ENCODE data around the gene SLC31A1. TPM values are rescaled to one million over a fixed set of nuclear protein-coding genes. Genes with fewer than 3 reads are reported as not detected.

Gene SLC31A1
- total RNA-seq, 1 experiment from 2014 or later, result 34.4 TPM

DNA sequence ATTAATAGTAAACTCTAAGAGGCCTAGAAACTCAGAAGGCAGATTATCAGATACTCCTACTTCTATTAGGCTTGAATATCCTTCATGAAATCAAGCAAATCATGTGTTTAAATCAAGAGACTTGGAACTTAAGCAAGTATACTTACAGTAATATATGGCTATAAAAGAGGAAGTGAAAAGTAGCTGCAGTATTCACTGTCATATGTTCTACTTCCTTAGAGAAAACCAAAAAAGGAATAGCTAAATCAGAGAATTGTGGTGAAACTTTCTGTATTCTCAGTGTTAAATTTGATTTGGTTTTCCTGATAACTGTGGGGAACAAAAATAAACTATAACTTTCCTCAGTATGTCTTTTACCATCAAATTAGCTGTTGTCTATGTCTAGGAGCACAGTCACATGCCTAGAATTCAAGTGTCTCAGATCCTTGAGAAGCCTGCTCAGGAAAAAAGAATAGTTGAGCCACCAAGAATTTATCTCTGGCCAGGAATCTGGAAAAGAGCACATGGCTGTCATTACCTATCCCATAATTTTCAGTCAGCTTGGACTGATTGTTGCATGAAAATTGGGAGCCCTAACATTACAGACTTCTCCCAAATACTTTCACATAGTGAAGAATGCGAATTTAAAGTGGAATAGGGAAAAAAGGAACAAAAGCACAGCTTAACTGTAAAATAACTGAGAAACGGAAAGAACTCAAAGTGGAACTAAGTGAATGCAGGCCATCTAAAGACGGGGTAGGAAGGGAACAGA lies 2.0 kb upstream of the SLC31A1 start:
- Mint-ChIP-seq H3K27ac (no peak overlapping the region), H3K4me1 (peaks cover 22 to 27% of the 10 kb centered on the region in 2 experiments), H3K27me3 (ENCODE audit: low read depth) (no peaks in the 10 kb centered on the region), H3K9me3 (no peaks in the 10 kb centered on the region; a peak in 1 of 5 replicates), H3K36me3 (ENCODE audit: insufficient read depth in 1 of 3, low read depth in 3 of 3) (no peaks in the 10 kb centered on the region), H3K4me3 (peak overlapping the region; percentile 97 to 98)
- no peak overlapping the region for H2BK20ac ChIP-seq (ENCODE audit: low read depth, low read length, poor library complexity, severe bottlenecking)
- no peak overlapping the region for H3K18ac ChIP-seq (ENCODE audit: insufficient read length, low read depth, low read length)
- H3K27ac ChIP-seq (ENCODE audit: insufficient read length, low read depth, low read length), result no peak overlapping the region
- H3K9ac ChIP-seq (ENCODE audit: extremely low read depth, insufficient read length, low read length), result no peak overlapping the region
- no peak overlapping the region for H3K4ac ChIP-seq (ENCODE audit: low read depth, low read length)
- no peak overlapping the region for H4K8ac ChIP-seq (replicated peaks; ENCODE audit: insufficient read length, low read depth, low read length)
- peaks cover 3% of the 10 kb centered on the region for H3K79me1 ChIP-seq (ENCODE audit: insufficient read depth, low read depth, low read length, poor library complexity, severe bottlenecking)
- H2AFZ ChIP-seq (ENCODE audit: low read length), result no peak overlapping the region
- no peak overlapping the region for H2BK120ac ChIP-seq (ENCODE audit: low read depth, low read length, poor library complexity, severe bottlenecking)
- no peak overlapping the region for H3K23ac ChIP-seq (ENCODE audit: insufficient read length, low read depth, low read length)
- H2BK5ac ChIP-seq (ENCODE audit: insufficient read length, low read length), result no peak overlapping the region
- no peak overlapping the region for H3K56ac ChIP-seq (ENCODE audit: insufficient read length, low read depth, low read length)
- H3K4me1 ChIP-seq (ENCODE audit: insufficient read depth, low read length), result peaks cover 6% of the 10 kb centered on the region; the same call in 1 of the 2 replicates
- no peak overlapping the region for H2BK12ac ChIP-seq (ENCODE audit: insufficient read length, low read depth, low read length)
- peak overlapping the region; percentile 99 for H3K4me2 ChIP-seq (ENCODE audit: insufficient read depth, insufficient read length, low read length)
- no peak overlapping the region for H2BK15ac ChIP-seq (ENCODE audit: low read depth, low read length)
- H3K23me2 ChIP-seq (ENCODE audit: insufficient read length, low read depth, low read length, poor library complexity, severe bottlenecking), result peaks cover 12% of the 10 kb centered on the region
- WGBS (ENCODE audit: extremely low coverage, insufficient read length, low lambda C conversion rate), result no CpG with 5 or more reads among the region's 3 CpGs
- no peaks in the 10 kb centered on the region for H4K20me1 ChIP-seq (ENCODE audit: control insufficient read depth, insufficient read depth, insufficient read length)
- no peak for DNase-seq
- TF ChIP-seq, protein P1, sequence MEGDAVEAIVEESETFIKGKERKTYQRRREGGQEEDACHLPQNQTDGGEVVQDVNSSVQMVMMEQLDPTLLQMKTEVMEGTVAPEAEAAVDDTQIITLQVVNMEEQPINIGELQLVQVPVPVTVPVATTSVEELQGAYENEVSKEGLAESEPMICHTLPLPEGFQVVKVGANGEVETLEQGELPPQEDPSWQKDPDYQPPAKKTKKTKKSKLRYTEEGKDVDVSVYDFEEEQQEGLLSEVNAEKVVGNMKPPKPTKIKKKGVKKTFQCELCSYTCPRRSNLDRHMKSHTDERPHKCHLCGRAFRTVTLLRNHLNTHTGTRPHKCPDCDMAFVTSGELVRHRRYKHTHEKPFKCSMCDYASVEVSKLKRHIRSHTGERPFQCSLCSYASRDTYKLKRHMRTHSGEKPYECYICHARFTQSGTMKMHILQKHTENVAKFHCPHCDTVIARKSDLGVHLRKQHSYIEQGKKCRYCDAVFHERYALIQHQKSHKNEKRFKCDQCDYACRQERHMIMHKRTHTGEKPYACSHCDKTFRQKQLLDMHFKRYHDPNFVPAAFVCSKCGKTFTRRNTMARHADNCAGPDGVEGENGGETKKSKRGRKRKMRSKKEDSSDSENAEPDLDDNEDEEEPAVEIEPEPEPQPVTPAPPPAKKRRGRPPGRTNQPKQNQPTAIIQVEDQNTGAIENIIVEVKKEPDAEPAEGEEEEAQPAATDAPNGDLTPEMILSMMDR (conservative IDR thresholded peaks at IDR 0.05), result no peak
- H4K91ac ChIP-seq (ENCODE audit: insufficient read length, low read depth, low read length), result no peak overlapping the region
- H3T11ph ChIP-seq (ENCODE audit: low read length), result no peak overlapping the region
- H3K79me2 ChIP-seq (ENCODE audit: insufficient read depth, low read length), result peaks cover 15% of the 10 kb centered on the region
- H3K27me3 ChIP-seq (ENCODE audit: insufficient read depth, low read length), result no peaks in the 10 kb centered on the region
- H4K5ac ChIP-seq (ENCODE audit: insufficient read length, low read depth, low read length), result no peak overlapping the region
- no peak overlapping the region for H2AK5ac ChIP-seq (ENCODE audit: insufficient read length, low read length)
- H3K14ac ChIP-seq (ENCODE audit: insufficient read depth, low read length), result no peak overlapping the region
- H3K9me3 ChIP-seq (ENCODE audit: control insufficient read depth, low read depth, low read length), result no peaks in the 10 kb centered on the region

All from H9 (cell line).